NCI-H345 treated with DMSO at 0.1 percent for 48 hours (cell line): ENCODE measurements around the gene MET.
"Not testable (repeated sequence)": the region's sequence is repeated elsewhere in the genome, so short reads cannot be mapped to it uniquely, and the experiment has no call there.

ENCODE experiments used
- DNase-seq: peaks from one replicate; lab custom pipeline; 2025; ENCODE audit not compliant: unreplicated experiment; lab: John Stamatoyannopoulos, UW

The MET gene

GRCh38 chr7:116746388-116746787 lies 74.4 kb downstream of the MET start:
- DNase-seq = not testable (repeated sequence)

- DNase-seq = not testable (repeated sequence)
Measured at GRCh38 chr7:116751070-116751469, 79.1 kb downstream of the MET start.

- DNase-seq = no peak
Measured at GRCh38 chr7:116752305-116753074, 80.5 kb downstream of the MET start.

GRCh38 chr7:116753130-116753529 lies 81.1 kb downstream of the MET start:
- DNase-seq = no peak

GRCh38 chr7:116754186-116754585 lies 82.2 kb downstream of the MET start:
- DNase-seq = no peak

- no peak for DNase-seq
Measured at GRCh38 chr7:116757283-116757682, 85.3 kb downstream of the MET start.

- not testable (repeated sequence) for DNase-seq
Measured at GRCh38 chr7:116759642-116760041, 87.6 kb downstream of the MET start.

- no peak for DNase-seq
Measured at GRCh38 chr7:116762971-116763370, 91.0 kb downstream of the MET start.

- no peak for DNase-seq
Measured at GRCh38 chr7:116763647-116764046, 91.7 kb downstream of the MET start.

- no peak for DNase-seq
Measured at GRCh38 chr7:116766881-116767280, 94.9 kb downstream of the MET start.

- DNase-seq = no peak
Measured at GRCh38 chr7:116769546-116769945, 97.5 kb downstream of the MET start.

- DNase-seq = no peak
Measured at GRCh38 chr7:116770941-116771340, 98.9 kb downstream of the MET start.

- no peak for DNase-seq
Measured at GRCh38 chr7:116771640-116772039, 99.6 kb downstream of the MET start.

- no peak for DNase-seq
Measured at GRCh38 chr7:116772423-116772863, 100.4 kb downstream of the MET start.

- no peak for DNase-seq
Measured at GRCh38 chr7:116772926-116773749, 101.1 kb downstream of the MET start.

- DNase-seq = no peak
Measured at GRCh38 chr7:116776046-116776445, 104.0 kb downstream of the MET start.

GRCh38 chr7:116776610-116777289 lies 104.8 kb downstream of the MET start:
- no peak for DNase-seq

GRCh38 chr7:116777651-116778281 lies 105.8 kb downstream of the MET start:
- DNase-seq = no peak

- DNase-seq = no peak
Measured at GRCh38 chr7:116779216-116779615, 107.2 kb downstream of the MET start.

- no peak for DNase-seq
Measured at GRCh38 chr7:116779931-116780330, 107.9 kb downstream of the MET start.

GRCh38 chr7:116780521-116780920 lies 108.5 kb downstream of the MET start:
- DNase-seq = no peak
